Measurements from ENCODE around the gene MZT2A. TPM values are rescaled to one million over a fixed set of nuclear protein-coding genes. Genes with fewer than 3 reads are reported as not detected.
"Not testable (repeated sequence)": the region's sequence is repeated elsewhere in the genome, so short reads cannot be mapped to it uniquely, and the experiment has no call there.

Gene MZT2A
- total RNA-seq, 1 experiment from 2014 or later: 162 TPM

DNA sequence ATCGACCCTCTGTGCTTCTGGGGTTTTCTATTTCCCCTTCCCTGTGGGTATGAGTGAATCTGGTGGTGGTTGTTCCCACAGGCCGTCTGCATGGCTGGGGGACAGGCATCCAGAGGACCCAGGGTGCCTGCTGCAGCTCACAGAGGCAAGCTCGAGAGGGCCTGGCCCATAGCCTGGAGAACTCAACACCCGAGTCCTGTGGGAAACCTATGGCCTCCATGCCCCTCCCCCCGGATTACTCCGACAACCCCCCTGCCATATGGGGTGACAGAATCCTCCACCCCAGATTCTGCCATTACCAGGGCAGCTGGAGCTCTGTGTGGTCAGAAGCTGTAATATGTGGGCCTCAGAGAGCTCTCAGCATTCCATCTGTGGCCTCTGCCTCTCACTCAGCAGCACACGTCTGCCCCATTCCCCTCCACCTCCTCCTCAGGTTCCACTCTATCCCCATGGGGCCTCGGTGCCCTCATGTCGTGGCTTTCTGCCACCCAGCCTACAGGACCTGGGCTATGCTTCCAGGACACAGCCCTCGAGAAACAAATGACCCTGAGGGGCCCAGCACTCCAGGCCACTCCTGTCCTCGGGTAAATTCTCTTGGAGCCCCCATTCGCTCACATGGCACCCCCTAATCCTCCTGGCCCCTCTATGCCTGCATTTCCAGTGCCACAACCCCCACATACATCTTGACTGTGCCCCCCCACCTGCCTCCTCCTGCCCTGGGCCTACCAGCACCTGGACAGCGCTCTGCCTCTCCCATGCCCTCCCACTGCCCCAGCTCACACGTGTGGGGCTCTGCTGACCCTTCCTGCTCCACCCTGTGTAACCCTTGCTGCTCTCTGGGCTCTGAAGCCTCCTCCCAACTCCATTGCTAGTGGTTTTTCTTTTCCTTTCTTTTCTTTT lies 3.6 kb downstream of the MZT2A start:
- Mint-ChIP-seq H3K27ac (peak overlapping the region; percentile 41; the same call in 1 of the 2 replicates), H3K4me1 (peaks cover 11% of the 10 kb centered on the region), H3K4me3 (no peak overlapping the region), H3K9me3 (no peaks in the 10 kb centered on the region), H3K27me3 (ENCODE audit: low read depth) (no peaks in the 10 kb centered on the region), H3K36me3 (peaks cover 8% of the 10 kb centered on the region)
- TF ChIP-seq, protein P1, sequence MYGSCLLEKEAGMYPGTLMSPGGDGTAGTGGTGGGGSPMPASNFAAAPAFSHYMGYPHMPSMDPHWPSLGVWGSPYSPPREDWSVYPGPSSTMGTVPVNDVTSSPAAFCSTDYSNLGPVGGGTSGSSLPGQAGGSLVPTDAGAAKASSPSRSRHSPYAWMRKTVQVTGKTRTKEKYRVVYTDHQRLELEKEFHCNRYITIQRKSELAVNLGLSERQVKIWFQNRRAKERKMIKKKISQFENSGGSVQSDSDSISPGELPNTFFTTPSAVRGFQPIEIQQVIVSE (CRISPR knock-in tag; IDR thresholded peaks at IDR 0.05; ENCODE audit: borderline replicate concordance): no peak
- no peak for TF ChIP-seq ZNF121 (CRISPR knock-in tag; IDR thresholded peaks at IDR 0.05)
- TF ChIP-seq NFE2L1 (CRISPR knock-in tag; IDR thresholded peaks at IDR 0.05): no peak
- TF ChIP-seq, protein P2, sequence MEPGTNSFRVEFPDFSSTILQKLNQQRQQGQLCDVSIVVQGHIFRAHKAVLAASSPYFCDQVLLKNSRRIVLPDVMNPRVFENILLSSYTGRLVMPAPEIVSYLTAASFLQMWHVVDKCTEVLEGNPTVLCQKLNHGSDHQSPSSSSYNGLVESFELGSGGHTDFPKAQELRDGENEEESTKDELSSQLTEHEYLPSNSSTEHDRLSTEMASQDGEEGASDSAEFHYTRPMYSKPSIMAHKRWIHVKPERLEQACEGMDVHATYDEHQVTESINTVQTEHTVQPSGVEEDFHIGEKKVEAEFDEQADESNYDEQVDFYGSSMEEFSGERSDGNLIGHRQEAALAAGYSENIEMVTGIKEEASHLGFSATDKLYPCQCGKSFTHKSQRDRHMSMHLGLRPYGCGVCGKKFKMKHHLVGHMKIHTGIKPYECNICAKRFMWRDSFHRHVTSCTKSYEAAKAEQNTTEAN (CRISPR knock-in tag; IDR thresholded peaks at IDR 0.05): no peak
- TF ChIP-seq ZNF232 (CRISPR knock-in tag; IDR thresholded peaks at IDR 0.05): no peak
- TF ChIP-seq GRHL2 (CRISPR knock-in tag; IDR thresholded peaks at IDR 0.05; ENCODE audit: insufficient replicate concordance, severe bottlenecking): no peak
- no peak for TF ChIP-seq ZNF396 (CRISPR knock-in tag; IDR thresholded peaks at IDR 0.05; ENCODE audit: borderline replicate concordance)
- TF ChIP-seq, protein P3, sequence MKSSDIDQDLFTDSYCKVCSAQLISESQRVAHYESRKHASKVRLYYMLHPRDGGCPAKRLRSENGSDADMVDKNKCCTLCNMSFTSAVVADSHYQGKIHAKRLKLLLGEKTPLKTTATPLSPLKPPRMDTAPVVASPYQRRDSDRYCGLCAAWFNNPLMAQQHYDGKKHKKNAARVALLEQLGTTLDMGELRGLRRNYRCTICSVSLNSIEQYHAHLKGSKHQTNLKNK (CRISPR knock-in tag; IDR thresholded peaks at IDR 0.05): no peak
- TF ChIP-seq ZNF423 (CRISPR knock-in tag; IDR thresholded peaks at IDR 0.05): no peak
- TF ChIP-seq HMGA2 (CRISPR knock-in tag; IDR thresholded peaks at IDR 0.05): no peak
- TF ChIP-seq, protein P4, sequence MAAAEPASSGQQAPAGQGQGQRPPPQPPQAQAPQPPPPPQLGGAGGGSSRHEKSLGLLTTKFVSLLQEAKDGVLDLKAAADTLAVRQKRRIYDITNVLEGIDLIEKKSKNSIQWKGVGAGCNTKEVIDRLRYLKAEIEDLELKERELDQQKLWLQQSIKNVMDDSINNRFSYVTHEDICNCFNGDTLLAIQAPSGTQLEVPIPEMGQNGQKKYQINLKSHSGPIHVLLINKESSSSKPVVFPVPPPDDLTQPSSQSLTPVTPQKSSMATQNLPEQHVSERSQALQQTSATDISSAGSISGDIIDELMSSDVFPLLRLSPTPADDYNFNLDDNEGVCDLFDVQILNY (CRISPR knock-in tag; IDR thresholded peaks at IDR 0.05): no peak
- no peak for TF ChIP-seq TEAD1 (CRISPR knock-in tag; IDR thresholded peaks at IDR 0.05)
- POLR2A ChIA-PET: interaction anchor here (0.6 to 1.0 kb wide), 3 partner anchors 15 to 1303 kb away, joined by 3 to 7 read pairs (median 6); no protein-coding TSS in a partner anchor
- no peak for ATAC-seq
- CTCF ChIA-PET: no interaction called here
- DNase-seq (ENCODE audit: low spot score): no peak

DNA sequence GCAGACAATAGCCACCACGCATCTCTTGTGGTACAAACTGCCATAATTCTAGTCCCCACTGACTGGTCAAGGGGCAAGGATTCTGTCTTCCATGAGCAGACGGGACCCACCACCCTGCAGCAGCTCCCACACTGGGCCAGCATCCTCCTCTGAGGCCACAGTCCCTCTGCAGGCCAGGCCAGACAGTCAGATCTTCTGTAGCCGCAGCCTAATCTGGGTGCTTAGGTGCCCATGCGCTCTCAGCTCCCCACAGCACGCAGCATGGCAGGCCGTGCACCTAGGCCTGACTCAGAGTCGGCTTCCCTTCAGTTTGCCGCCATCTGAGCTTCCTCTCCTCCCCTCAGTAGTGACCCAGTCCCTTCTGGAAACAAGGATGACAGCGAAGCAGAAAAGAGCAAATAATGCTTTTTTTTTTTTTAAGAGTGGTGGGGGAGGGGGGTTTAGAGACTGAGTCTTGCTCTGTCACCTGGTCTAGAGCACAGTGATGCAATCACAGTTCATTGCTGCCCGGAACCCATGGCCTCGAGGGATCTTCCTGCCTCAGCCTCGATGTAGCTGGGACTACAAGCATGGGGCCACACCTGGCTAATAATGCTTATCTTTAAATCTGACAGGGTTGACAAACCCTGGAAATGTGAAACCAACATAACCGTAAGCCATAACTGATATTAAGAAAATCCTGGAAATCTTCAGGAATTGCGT lies 5.8 kb downstream of the MZT2A start:
- CTCF ChIA-PET; DNase-seq (ENCODE audit: low spot score); ATAC-seq; H3K4me3 Mint-ChIP-seq; H3K9me3 Mint-ChIP-seq; H3K36me3 Mint-ChIP-seq; POLR2A ChIA-PET; H3K27me3 Mint-ChIP-seq (ENCODE audit: low read depth): not testable (repeated sequence)
- TF ChIP-seq GABPB1 (CRISPR knock-in tag; IDR thresholded peaks at IDR 0.05): peak; percentile 46; the same call in 1 of the 2 replicates
- H3K27ac Mint-ChIP-seq: 0 out of 2 replicates have a peak overlapping the region, but pooled peaks have one; percentile 70
- H3K4me1 Mint-ChIP-seq: peaks cover 11% of the 10 kb centered on the region

DNA sequence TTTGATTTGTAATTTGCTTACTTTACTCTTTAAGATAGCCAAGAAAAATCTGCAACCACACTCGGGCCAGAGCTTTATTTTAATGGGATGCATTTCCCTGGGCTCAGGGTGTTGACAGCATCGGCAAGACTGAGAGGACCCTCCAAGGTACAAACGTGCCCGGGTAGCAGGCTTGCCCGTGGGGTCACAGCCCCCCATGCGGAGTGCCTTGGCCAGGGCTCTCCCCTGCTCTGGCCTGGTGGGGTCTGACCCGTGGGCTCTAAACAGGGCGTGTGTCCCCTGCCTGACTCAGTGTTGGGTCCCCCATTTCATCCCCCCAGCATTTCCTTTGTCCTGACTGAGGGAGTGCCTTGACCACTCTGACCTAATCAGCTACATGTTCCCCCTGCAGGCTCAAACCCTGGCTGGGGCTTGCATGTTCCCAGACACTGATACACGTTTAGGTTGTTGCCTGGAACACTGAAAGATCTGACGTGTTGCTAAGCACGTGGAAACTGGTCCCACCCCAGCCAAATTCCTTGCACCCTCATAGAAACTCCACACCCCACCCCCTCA lies 7.2 kb downstream of the MZT2A start:
- H3K4me3 Mint-ChIP-seq; H3K4me1 Mint-ChIP-seq; H3K36me3 Mint-ChIP-seq; H3K27me3 Mint-ChIP-seq (ENCODE audit: low read depth); DNase-seq (ENCODE audit: low spot score); CTCF ChIA-PET; H3K27ac Mint-ChIP-seq; H3K9me3 Mint-ChIP-seq; POLR2A ChIA-PET; ATAC-seq: not testable (repeated sequence)

DNA sequence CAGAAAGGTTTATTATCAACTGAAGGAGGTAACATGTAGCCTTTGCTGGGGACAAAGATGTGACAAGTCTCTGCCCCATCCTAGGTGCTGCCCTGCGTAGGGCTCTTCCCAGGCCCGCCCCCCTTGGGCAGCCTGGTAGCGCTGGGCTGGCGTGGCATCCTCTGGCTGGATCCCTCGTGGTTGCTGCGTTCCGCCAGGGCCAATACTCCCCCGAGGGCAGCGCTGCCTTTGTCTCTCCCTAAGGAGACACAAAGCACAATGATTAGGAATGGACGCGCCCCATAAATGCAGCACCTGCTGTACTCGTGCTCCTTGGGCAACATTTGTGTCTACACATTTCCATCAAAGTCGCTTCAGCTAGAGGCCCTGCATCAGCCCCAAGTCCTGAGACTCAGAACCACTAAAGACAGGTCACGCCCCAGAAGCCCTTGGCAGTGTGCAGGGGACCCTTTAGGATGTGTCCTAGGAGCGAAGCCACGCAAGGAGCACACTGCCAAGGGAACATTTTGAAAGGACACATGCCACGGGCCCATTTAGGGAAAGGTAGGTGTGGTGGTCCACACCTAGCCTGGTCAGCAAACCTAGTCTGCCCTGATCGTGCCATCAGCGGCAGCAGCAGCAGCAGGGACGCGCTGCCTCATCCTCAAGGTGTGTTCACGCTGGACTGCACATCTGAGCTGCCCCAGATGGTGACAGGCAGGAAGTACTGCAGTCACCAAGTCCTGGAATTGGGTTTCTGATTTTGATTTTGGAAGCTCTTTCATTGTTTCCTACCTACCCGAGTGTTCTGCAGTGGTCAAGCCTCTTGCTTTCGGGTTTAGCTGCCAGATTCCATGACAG lies 8.0 kb downstream of the MZT2A start:
- H3K4me1 Mint-ChIP-seq, POLR2A ChIA-PET: not testable (repeated sequence)

DNA sequence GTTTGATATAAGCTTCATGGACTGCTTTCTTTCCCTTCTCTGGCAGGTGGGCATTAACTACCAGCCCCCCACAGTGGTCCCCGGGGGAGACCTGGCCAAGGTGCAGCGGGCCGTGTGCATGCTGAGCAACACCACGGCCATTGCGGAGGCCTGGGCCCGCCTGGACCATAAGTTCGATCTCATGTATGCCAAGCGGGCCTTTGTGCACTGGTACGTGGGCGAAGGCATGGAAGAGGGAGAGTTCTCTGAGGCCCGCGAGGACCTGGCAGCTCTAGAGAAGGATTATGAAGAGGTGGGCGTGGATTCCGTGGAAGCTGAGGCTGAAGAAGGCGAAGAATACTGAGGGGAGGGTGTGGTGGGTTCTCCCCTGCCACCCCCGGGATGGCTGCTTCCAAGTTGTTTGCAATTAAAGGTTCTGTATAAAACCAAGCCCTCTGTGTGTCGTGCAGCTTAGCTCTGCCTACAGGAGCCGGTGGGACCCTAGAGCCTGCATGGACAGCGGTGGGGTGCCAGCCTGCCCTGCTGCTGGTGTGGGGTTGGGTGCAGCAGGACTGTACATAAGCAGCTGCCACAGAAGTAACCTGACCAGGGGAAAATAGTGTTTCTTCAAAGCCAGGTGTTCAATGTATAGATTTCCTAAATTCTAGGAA lies 9.6 kb downstream of the MZT2A start:
- H3K27me3 Mint-ChIP-seq (ENCODE audit: low read depth); H3K4me1 Mint-ChIP-seq; POLR2A ChIA-PET; H3K36me3 Mint-ChIP-seq; H3K4me3 Mint-ChIP-seq; H3K9me3 Mint-ChIP-seq; CTCF ChIA-PET; ATAC-seq; H3K27ac Mint-ChIP-seq; DNase-seq (ENCODE audit: low spot score): not testable (repeated sequence)

More for the DNA sequence above, 8.0 kb downstream of the MZT2A start:
- H3K36me3 Mint-ChIP-seq; DNase-seq (ENCODE audit: low spot score); H3K4me3 Mint-ChIP-seq; CTCF ChIA-PET; H3K9me3 Mint-ChIP-seq; H3K27ac Mint-ChIP-seq; H3K27me3 Mint-ChIP-seq (ENCODE audit: low read depth); ATAC-seq: not testable (repeated sequence)

DNA sequence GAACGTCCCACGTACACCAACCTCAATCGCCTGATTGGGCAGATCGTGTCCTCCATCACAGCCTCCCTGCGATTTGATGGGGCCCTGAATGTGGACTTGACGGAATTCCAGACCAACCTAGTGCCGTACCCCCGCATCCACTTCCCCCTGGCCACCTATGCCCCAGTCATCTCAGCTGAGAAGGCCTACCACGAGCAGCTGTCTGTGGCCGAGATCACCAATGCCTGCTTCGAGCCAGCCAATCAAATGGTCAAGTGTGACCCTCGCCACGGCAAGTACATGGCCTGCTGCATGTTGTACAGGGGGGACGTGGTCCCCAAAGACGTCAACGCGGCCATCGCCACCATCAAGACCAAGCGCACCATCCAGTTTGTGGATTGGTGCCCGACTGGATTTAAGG lies 11.8 kb downstream of the MZT2A start:
- CTCF ChIA-PET: interaction anchor here (0.6 kb wide), 1 partner anchor 13 kb away, joined by 5 read pairs; no protein-coding TSS in a partner anchor
- not testable (repeated sequence) for ATAC-seq, H3K27ac Mint-ChIP-seq

More for the DNA sequence above, 11.8 kb downstream of the MZT2A start:
- H3K4me3 Mint-ChIP-seq; DNase-seq (ENCODE audit: low spot score); H3K4me1 Mint-ChIP-seq; POLR2A ChIA-PET; H3K27me3 Mint-ChIP-seq (ENCODE audit: low read depth); H3K36me3 Mint-ChIP-seq; H3K9me3 Mint-ChIP-seq: not testable (repeated sequence)
